Activated CD8-positive, alpha-beta memory T cell treated with anti-CD3 and anti-CD28 coated beads for 48 hours (primary cell): ENCODE data around the gene C17orf107.

Experiments
- DNase-seq, 3 experiments: peaks; one replicate each; pipeline ENCODE4 v3.0.0-alpha.2; 2020; ENCODE audit warnings: low read depth in 2 of 3, low spot score in 2 of 3

C17orf107 gene

GRCh38 chr17:4934173-4934979 is 35.0 kb downstream of the C17orf107 start:
- DNase-seq, result no peak

- DNase-seq, result no peak
These were observed 36.3 kb downstream of the C17orf107 start for GRCh38 chr17:4935650-4936049.

DNA sequence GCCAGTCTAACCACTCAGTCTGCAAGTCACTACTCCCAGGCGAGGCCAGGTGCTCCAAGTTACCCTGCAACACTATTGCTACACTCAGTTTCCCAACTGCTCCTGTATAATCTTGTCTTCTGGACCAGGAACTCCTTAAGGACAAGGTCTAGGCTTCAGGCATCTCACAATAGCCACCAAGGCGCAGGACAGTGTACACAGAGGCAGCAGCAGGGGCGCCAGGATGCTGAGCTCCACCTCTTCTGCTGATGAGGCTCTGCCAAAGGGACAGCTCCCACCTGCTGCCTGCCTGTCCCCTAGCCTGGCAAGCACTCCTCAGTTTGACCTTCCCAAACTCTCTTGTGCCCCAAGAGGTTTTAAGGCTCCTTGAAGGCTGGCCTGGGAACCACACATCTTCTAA is 37.1 kb downstream of the C17orf107 start:
- DNase-seq, result no peak

DNA sequence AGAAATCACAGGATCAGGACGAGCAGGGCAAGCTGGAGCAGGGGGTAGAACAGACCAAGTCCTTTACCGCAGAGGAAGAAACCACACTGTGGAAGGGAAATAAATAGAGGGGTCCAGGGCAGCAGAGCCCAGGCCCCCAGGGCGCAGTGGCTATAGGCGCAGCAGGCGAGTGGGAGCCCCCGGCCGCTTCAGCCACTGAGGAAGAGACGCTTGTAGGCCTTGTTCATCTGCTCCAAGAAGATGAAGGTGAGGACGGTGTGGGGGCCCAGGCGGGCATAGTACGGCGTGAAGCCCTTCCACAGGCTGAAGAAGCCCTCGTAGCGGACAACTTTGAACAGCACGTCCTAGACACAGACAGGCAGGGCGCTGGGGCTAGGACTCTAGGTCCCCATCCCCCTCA is 38.2 kb downstream of the C17orf107 start:
- DNase-seq, result no peak

DNA sequence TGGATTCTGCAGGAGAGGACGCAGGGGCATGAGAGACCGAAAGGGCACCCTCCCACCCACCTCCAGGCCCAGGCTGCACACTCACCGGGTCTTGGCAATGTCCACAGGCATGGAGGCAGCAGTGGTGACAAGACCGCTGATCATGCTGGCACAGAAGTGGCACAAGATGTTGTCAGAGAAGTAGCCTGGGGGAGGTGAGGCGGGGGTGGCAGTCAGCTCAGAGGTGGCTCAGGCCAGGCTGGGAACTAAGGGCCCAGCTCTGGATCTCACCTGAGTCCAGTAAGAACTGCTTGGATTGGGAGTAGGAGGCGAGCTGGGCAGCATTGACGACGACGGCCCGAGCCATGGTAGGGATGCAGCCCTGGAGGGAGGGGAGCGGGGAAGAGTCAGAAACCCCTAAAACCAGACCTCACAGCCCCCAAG is 38.7 kb downstream of the C17orf107 start:
- DNase-seq, result no peak

DNA sequence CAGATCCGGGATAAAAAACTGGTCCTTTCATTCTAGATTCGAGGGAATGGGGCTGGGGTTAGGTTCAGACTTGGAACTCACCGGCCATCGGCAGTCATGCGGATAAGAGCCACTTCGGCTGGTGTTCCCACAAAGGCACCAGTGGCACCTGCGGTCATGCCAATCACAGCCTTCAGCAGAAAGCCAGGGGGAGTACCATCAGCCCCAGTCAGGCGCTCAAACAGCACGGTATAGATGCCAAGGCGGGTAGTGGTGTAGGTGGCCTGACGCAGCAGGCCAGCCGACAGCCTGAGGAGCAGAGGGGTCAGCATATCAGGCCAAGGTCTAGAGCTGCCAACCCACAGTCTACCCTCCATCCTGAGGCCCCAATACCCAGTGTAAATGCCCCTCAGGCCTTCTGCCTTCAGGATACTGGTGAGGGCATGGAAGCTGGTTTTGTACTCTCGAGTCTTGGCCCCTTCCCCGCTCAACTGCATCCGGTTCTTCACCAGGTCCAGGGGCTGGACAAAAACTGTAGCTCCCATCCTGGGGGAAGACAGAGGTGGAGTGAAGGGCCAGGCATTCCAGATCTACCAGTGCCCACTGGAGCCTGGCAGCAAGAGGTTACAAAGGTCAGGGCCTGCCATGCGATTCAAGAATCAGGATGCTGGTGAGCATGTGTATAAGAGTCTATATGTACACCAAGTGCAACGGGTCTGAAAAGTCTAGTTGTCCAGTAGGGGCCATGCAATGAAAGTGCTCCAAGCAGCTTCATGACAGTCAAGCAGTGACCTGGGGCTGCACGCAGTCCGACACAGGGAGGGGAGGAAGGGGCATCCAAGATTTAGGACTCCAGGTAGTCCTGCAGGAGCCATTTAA is 39.6 kb downstream of the C17orf107 start:
- no peak for DNase-seq

DNA sequence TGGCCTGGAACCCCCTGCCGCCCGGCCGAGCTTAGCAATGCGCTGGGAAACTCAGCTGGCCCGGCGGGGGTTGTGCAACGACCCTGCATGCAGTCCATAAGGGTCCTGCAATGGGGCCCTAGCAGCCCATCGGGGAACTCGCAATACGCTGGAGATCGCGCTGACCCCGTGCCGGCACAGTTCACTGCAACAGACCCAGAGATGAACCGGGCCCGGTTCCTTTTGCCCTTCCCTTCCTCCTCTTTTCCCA is 40.1 kb downstream of the C17orf107 start:
- no peak for DNase-seq

GRCh38 chr17:4939796-4940554 is 40.6 kb downstream of the C17orf107 start, which contains the start of the genes RNF167 and SLC25A11:
Gene RNF167 (plus strand): TSS chr17:4940268. CDS start chr17:4940910, 642 bp downstream.
Gene SLC25A11 (minus strand): TSS chr17:4940046. CDS start chr17:4939910, 136 bp downstream.
- peak; percentile 78 to 96 (median 85) for DNase-seq

DNA sequence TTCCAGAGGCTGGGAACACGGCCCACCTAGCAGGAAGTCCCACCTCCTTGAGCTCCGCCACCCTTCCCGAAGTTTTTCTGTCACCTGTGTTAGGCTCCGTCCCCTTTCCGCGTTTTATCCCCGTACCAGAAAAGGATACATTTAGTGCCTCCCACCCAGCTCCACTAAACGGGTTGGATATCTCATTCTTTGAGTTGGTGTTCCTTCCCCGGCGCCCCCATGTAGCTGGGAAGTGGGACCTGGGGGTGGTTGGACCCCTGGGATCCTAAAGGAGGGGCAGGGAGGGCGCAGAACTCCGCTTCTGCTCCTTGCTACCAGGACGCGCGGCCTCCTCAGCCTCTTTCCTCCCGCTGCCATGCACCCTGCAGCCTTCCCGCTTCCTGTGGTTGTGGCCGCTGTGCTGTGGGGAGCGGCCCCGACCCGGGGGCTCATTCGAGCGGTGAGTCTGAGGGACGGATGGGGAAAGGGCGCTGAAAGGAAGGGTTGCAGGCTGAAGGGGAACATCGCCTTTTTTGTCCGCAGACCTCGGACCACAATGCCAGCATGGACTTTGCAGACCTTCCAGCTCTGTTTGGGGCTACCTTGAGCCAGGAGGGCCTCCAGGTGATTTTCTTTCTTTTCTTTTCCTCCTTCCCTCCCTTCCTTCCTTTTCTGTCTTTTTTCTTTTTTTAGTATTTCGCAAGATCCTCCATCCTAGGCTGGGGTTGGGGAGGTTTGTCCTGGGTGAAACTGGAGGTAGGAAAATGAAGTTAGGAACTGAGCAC is 41.4 kb downstream of the C17orf107 start:
- DNase-seq, result peak in 1 of 3 experiments; percentile 26

GRCh38 chr17:4941319-4941610 is 41.9 kb downstream of the C17orf107 start:
- DNase-seq, result no peak

- no peak for DNase-seq
These were observed 43.6 kb downstream of the C17orf107 start for GRCh38 chr17:4942760-4943508.

GRCh38 chr17:4944163-4944553 is 44.8 kb downstream of the C17orf107 start:
- peak in 1 of 3 experiments; percentile 27 for DNase-seq

GRCh38 chr17:4944554-4945175 is 45.3 kb downstream of the C17orf107 start:
- peak in 1 of 3 experiments; percentile 25 for DNase-seq

DNA sequence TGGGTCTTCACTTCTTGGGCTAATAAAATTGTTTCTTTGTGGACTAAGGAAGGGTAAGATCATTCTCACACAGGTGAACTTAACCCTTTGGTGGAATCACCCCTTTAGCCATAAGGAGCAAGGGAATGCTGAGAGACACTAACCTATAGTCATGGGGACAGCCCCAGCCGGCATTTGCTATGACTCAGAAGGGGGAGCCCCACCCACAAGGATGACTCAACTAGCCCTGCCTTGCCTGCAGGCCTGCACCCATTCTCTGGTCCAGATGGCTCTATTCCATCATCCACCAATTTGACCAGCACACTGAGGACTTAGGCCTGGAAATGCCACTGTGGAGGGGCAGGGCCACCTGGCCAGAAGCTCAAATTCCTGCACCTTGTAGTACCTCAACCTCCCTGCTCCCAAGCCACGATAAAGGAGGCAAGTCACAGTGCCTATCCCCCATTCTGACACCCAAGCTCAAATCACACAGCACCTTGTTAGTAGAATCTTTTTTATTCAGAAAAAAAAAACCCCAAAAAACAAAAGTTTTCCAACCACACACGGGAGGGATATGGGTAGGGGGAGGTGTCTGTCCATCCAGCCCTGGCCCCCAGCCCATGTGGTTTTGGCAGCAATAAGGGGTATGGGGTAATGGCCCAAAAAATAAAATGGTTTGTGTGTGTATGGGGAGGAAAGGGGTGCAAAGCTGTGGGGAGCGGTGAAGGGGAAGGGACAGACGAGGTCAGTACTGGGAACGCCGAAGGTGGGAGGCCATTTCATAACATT is 46.0 kb downstream of the C17orf107 start:
- DNase-seq, result peak; percentile 64 to 75 (median 68)

GRCh38 chr17:4945944-4946280 is 46.6 kb downstream of the C17orf107 start:
- DNase-seq, result no peak

- DNase-seq, result no peak
These were observed 47.1 kb downstream of the C17orf107 start for GRCh38 chr17:4946312-4946976.

GRCh38 chr17:4947010-4947410 is 47.7 kb downstream of the C17orf107 start:
- DNase-seq, result peak in 1 of 3 experiments; percentile 33

DNA sequence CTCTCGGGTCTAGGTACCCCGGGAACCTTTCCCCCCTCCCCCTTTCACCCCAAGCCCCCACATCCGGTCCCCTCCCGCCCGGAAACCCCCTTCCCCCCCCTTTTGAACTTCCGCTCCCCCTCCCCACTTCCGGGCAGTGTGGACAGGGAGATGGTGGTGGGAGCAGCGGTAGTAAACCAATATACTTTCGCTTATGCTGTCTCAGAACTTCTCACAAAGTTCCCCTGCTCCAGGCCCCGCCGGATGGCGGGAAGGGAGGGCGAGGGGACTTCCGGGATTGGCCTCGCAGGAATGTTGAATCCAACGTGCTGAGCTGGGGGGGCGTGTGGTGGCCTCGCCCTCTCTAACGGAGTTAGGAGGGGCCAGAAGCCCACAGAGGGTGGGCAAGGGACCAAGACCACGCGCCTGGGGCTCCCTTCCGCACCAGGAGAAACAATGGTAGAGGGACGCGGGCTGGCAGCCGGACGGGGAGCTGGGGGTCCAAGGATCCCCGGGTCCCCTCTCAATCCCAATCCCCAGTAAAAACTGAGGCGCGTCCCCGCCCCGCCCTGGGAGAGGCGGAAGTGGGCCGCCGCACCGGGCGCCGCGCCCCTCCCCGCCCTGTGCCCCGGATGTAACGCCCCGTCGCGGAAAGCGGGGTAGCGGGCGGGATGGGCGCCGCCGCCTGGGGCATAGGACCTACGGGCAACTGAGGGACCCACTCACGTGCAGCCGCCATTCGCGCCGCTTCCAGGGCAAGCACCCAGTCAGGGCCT is 48.3 kb downstream of the C17orf107 start:
- peak; percentile 40 to 62 (median 57) for DNase-seq
